K562 (cell line): Measurements from ENCODE around the gene MED16. TPM values are rescaled to one million over a fixed set of nuclear protein-coding genes. Genes with fewer than 3 reads are reported as not detected.

Experiments used
- BRD4 ChIP-seq: fragments of 200-600 bp; sonication (generic); IDR thresholded peaks from 2 replicates; pipeline ENCODE4 v1.6.1; 2017; ENCODE audit warnings: inconsistent platforms
- CHCHD3 ChIP-seq: fragments of 250-450 bp; sonication (Bioruptor Pico); IDR thresholded peaks from 2 replicates; pipeline ENCODE4 v2.1.2; 2022; ENCODE audit warnings: mild to moderate bottlenecking
- CXXC5 ChIP-seq: fragments of 250-450 bp; sonication (Bioruptor Pico); IDR thresholded peaks from 2 replicates; pipeline ENCODE4 v1.8.0; 2022; ENCODE audit warnings: inconsistent platforms, mild to moderate bottlenecking, moderate library complexity
- DEAF1 ChIP-seq: fragments of 450-650 bp; formaldehyde crosslinking; IDR thresholded peaks from 2 replicates; pipeline ENCODE4 v1.4.0; 2020; ENCODE audit warnings: mild to moderate bottlenecking, moderate library complexity
- DNMT1 ChIP-seq: fragments of 450-650 bp; IDR thresholded peaks from 2 replicates; pipeline ENCODE4 v1.6.1; 2016; ENCODE audit warnings: antibody characterized with exemption, mild to moderate bottlenecking
- E2F5 ChIP-seq: sonication (generic); formaldehyde crosslinking; IDR thresholded peaks from 2 replicates; pipeline ENCODE4 v1.8.0; 2022; ENCODE audit warnings: mild to moderate bottlenecking, missing genetic modification reagents
- ELF4 ChIP-seq: fragments of 450-650 bp; formaldehyde crosslinking; IDR thresholded peaks from 2 replicates; pipeline ENCODE4 v1.4.0; 2022; ENCODE audit warnings: missing genetic modification characterization
- FIP1L1 ChIP-seq: fragments of 200-400 bp; formaldehyde crosslinking; IDR thresholded peaks from 2 replicates; pipeline ENCODE4 v1.6.1; 2018; ENCODE audit warnings: mild to moderate bottlenecking, low read depth, low read length; ENCODE audit not compliant: poor library complexity, severe bottlenecking
- FOS ChIP-seq: IDR thresholded peaks from 3 replicates; pipeline ENCODE4 v1.6.1; 2011; ENCODE audit not compliant: insufficient read length; ENCODE audit errors: extremely low read depth
- FOSL1 ChIP-seq: fragments of 200-800 bp; sonication (Bioruptor generic); conservative IDR thresholded peaks from 2 replicates; pipeline ENCODE4 v1.6.1; 2016; ENCODE audit warnings: missing genetic modification characterization, missing compliant biosample characterization
- KDM4B ChIP-seq, 2 experiments: fragments of 450-650 bp in 1 of 2; sonication (generic) in 1 of 2; IDR thresholded peaks; 2 replicates each; pipeline ENCODE4 v1.6.1; 2016 to 2017; ENCODE audit warnings: borderline replicate concordance in 2 of 2, antibody characterized with exemption in 1 of 2, low read depth in 1 of 2, mild to moderate bottlenecking in 1 of 2
- MAX ChIP-seq: sonication (generic); formaldehyde crosslinking; IDR thresholded peaks from 2 replicates; pipeline ENCODE4 v1.9.0; 2022; ENCODE audit warnings: mild to moderate bottlenecking, missing genetic modification reagents
- MEIS2 ChIP-seq: fragments of 450-650 bp; IDR thresholded peaks from 2 replicates; pipeline ENCODE4 v1.6.1; 2014; ENCODE audit warnings: mild to moderate bottlenecking; ENCODE audit not compliant: partially characterized antibody
- NKRF ChIP-seq: fragments of 450-650 bp; IDR thresholded peaks from 2 replicates; pipeline ENCODE4 v1.6.1; 2016; ENCODE audit warnings: borderline replicate concordance
- POU5F1 ChIP-seq: fragments of 150-350 bp; IDR thresholded peaks from 2 replicates; pipeline ENCODE4 v1.6.1; 2014; ENCODE audit warnings: borderline replicate concordance, low read length, low read depth, mild to moderate bottlenecking; ENCODE audit not compliant: partially characterized antibody
- RFX5 ChIP-seq: IDR thresholded peaks from 2 replicates; pipeline ENCODE4 v1.6.1; 2011; ENCODE audit warnings: low read depth, mild to moderate bottlenecking, improper control_type of control experiment, low read length
- SRSF1 ChIP-seq: fragments of 200-400 bp; formaldehyde crosslinking; IDR thresholded peaks from 2 replicates; pipeline ENCODE4 v1.6.1; 2017; ENCODE audit warnings: mild to moderate bottlenecking, low read depth, low read length, moderate library complexity
- ZFX ChIP-seq: sonication (generic); formaldehyde crosslinking; IDR thresholded peaks from 2 replicates; pipeline ENCODE4 v1.8.0; 2022; ENCODE audit warnings: mild to moderate bottlenecking, missing genetic modification reagents, moderate library complexity
- ZNF174 ChIP-seq: fragments of 250-450 bp; sonication (Bioruptor Pico); IDR thresholded peaks from 2 replicates; pipeline ENCODE4 v1.4.0; 2020; ENCODE audit warnings: mild to moderate bottlenecking
- ZNF217 ChIP-seq: sonication (generic); formaldehyde crosslinking; IDR thresholded peaks from 2 replicates; pipeline ENCODE4 v1.8.0; 2022; ENCODE audit warnings: mild to moderate bottlenecking, missing genetic modification reagents
- ZNF280B ChIP-seq: fragments of 250-450 bp; sonication (Bioruptor Pico); IDR thresholded peaks from 2 replicates; pipeline ENCODE4 v1.5.1; 2021; ENCODE audit warnings: mild to moderate bottlenecking
- ZNF57 ChIP-seq: fragments of 450-650 bp; formaldehyde crosslinking; IDR thresholded peaks from 2 replicates; pipeline ENCODE4 v1.4.0; 2020; ENCODE audit warnings: mild to moderate bottlenecking, moderate library complexity
- polyA plus RNA-seq, 8 experiments: library from polyadenylated mRNA; depleted of rRNA in 4 of 8; stranded (reverse) in 5 of 8; unstranded in 3 of 8; fragments of >200 nt; fragmentation: Nextera tagmentation in 2 of 8; fragmentation: Illumina TruSeq in 1 of 8; extraction: Ambion mirVana in 2 of 8; extraction: Trizol in 1 of 8; gene quantifications; 2 replicates each; pipeline versions ENCODE4 v1.2.1 to v1.2.3, GENCODE V29; 2011 to 2014; ENCODE audit warnings: inconsistent platforms in 1 of 8, missing spikeins in 1 of 8
- total RNA-seq, 7 experiments: library from RNA; depleted of rRNA in 6 of 7; stranded (reverse); fragments of >200 nt in 6 of 7; fragmentation: Illumina TruSeq in 2 of 7; extraction: Trizol in 2 of 7; gene quantifications; 2 replicates each; pipeline versions ENCODE4 v1.2.1 to v1.2.3, GENCODE V29; 2011 to 2021; ENCODE audit warnings: low replicate concordance in 1 of 7

The MED16 gene
- total and polyA plus RNA-seq, 9 of the 15 experiments (the other 6 are each of a cell fraction or from before 2014, with no cell fraction given), result 0.89 to 59.9 (median 8.6) TPM

GRCh38 chr19:903266-903797 is 10.3 kb upstream of the MED16 start (continued):
- TF ChIP-seq E2F5 (CRISPR knock-in tag) (no peak), ZNF57 (no peak), DNMT1 (no peak), NKRF (no peak), ZNF174 (CRISPR knock-in tag) (no peak), FOSL1 (tag) (no peak), FOS (no peak), POU5F1 (no peak), ZNF280B (CRISPR knock-in tag) (no peak), SRSF1 (no peak), CHCHD3 (CRISPR knock-in tag) (no peak), CXXC5 (CRISPR knock-in tag) (0 out of 2 replicates have a peak, but pooled peaks have one; percentile 22), DEAF1 (no peak), RFX5 (no peak), MEIS2 (peak; percentile 49), ZNF217 (CRISPR knock-in tag) (no peak), ELF4 (CRISPR knock-in tag) (no peak), KDM4B (IDR thresholded peaks at IDR 0.05; ENCODE audit: borderline replicate concordance in 2 of 2, low read depth in 1 of 2) (no peak), ZFX (CRISPR knock-in tag) (peak; percentile 30; the same call in 1 of the 2 replicates), BRD4 (no peak), FIP1L1 (peak; percentile 38), MAX (CRISPR knock-in tag) (peak; percentile 45)
